HG03139 (cell line): ENCODE data around the gene USH2A.

Experiments
- ATAC-seq: cut with Tn5 transposase; IDR thresholded peaks from one replicate; pipeline ENCODE4 v1.9.1; 2021; ENCODE audit not compliant: unreplicated experiment

The USH2A gene

GRCh38 chr1:215971793-215972441 lies 451.3 kb downstream of the USH2A start:
- ATAC-seq = no peak

GRCh38 chr1:215970406-215970805 lies 452.8 kb downstream of the USH2A start:
- ATAC-seq = no peak

GRCh38 chr1:215963621-215964020 lies 459.6 kb downstream of the USH2A start:
- no peak for ATAC-seq

- ATAC-seq = no peak
These were observed 460.2 kb downstream of the USH2A start for GRCh38 chr1:215963040-215963439.

- ATAC-seq = no peak
These were observed 464.4 kb downstream of the USH2A start for GRCh38 chr1:215958841-215959240.

GRCh38 chr1:215957663-215958062 lies 465.6 kb downstream of the USH2A start:
- ATAC-seq = no peak

GRCh38 chr1:215932558-215932957 lies 490.7 kb downstream of the USH2A start:
- no peak for ATAC-seq

- ATAC-seq = no peak
These were observed 496.6 kb downstream of the USH2A start for GRCh38 chr1:215926670-215927069.

GRCh38 chr1:215923129-215923824 lies 500.0 kb downstream of the USH2A start:
- no peak for ATAC-seq

GRCh38 chr1:215911406-215911968 lies 511.8 kb downstream of the USH2A start:
- no peak for ATAC-seq

GRCh38 chr1:215905493-215906115 lies 517.6 kb downstream of the USH2A start:
- no peak for ATAC-seq

- ATAC-seq = no peak
These were observed 522.6 kb downstream of the USH2A start for GRCh38 chr1:215900684-215901083.

- no peak for ATAC-seq
These were observed 523.3 kb downstream of the USH2A start for GRCh38 chr1:215899901-215900300.

- ATAC-seq = no peak
These were observed 527.4 kb downstream of the USH2A start for GRCh38 chr1:215895893-215896292.

GRCh38 chr1:215895276-215895675 lies 528.0 kb downstream of the USH2A start:
- no peak for ATAC-seq

- no peak for ATAC-seq
These were observed 528.6 kb downstream of the USH2A start for GRCh38 chr1:215894617-215895016.

- no peak for ATAC-seq
These were observed 531.8 kb downstream of the USH2A start for GRCh38 chr1:215891266-215892057.

GRCh38 chr1:215890438-215890837 lies 532.8 kb downstream of the USH2A start:
- no peak for ATAC-seq

GRCh38 chr1:215889871-215890270 lies 533.4 kb downstream of the USH2A start:
- ATAC-seq = no peak

GRCh38 chr1:215888159-215888558 lies 535.1 kb downstream of the USH2A start:
- no peak for ATAC-seq

- ATAC-seq = no peak
These were observed 535.6 kb downstream of the USH2A start for GRCh38 chr1:215887627-215888026.
